Measurements from ENCODE around the gene FBXO21. TPM values are rescaled to one million over a fixed set of nuclear protein-coding genes. Genes with fewer than 3 reads are reported as not detected.

The FBXO21 gene
- total and polyA plus RNA-seq, 2 of the 4 experiments (the other 2 are of a cell fraction) = 43.6 to 56.6 TPM

DNA sequence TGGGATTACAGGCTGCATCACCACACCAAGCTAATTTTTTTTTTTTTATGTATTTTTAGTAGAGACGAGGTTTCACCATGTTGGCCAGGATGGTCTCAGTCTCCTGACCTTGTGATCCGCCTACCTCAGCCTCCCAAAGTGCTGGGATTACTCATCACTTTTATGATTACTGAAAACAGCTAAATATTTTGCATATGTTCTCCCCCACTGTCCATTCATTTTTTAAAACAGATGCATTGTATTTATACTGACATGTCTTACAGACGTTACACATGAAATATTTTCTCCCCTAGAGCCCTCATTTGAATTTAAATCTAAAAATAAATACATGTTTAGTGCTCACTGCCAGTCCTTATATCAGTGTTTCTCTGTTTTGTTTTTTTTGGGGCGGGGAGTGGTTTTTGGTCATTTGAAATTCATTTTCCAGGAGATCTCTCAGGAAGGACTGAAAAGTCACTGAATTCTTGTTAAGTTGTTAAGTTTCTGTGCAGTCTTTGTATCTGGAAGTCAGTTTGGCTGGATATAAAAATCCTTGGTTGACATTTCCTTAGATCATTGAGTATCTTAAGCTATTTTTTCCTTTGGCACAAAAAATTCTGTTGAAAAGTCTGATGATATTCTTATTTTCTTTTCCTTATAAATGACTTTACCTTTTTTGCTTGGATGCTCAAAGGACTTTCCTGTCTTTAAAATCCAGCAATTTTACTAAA, 9.4 kb downstream of the FBXO21 start:
- H2BK5ac ChIP-seq (ENCODE audit: low read depth, low read length, poor library complexity, severe bottlenecking) = no peak overlapping the region
- no peak for ATAC-seq (ENCODE audit: low read depth)
- ChIA-PET POLR2A (ENCODE audit: unreplicated experiment) (no interaction called here), CTCF (no interaction called here)
- H3K23ac ChIP-seq (ENCODE audit: low read depth, low read length) = no peak overlapping the region
- no peak for DNase-seq
- H3K27me3 ChIP-seq (ENCODE audit: control insufficient read depth, insufficient read depth, low read length) = no peaks in the 10 kb centered on the region
- no peak overlapping the region for H3K4me3 ChIP-seq (ENCODE audit: insufficient read depth, low read depth, low read length)
- H4K91ac ChIP-seq (ENCODE audit: insufficient read depth, low read depth, low read length) = no peak overlapping the region
- no peak overlapping the region for H2BK15ac ChIP-seq (ENCODE audit: low read depth, low read length)
- H3K9me1 ChIP-seq (ENCODE audit: insufficient read depth, low read length) = peaks cover 3% of the 10 kb centered on the region; the same call in 1 of the 2 replicates
- peaks cover 5% of the 10 kb centered on the region for H3K4me1 ChIP-seq (ENCODE audit: control insufficient read depth, insufficient read depth, low read length)
- no peak overlapping the region for H2BK20ac ChIP-seq (ENCODE audit: low read depth, low read length)
- H3K4me2 ChIP-seq (ENCODE audit: low read depth, low read length) = no peak overlapping the region
- no peak overlapping the region for H3K14ac ChIP-seq (replicated peaks; ENCODE audit: low read depth, low read length)
- intact Hi-C loops (cut with micrococcal nuclease) = no loop called here
- no peak overlapping the region for H2BK120ac ChIP-seq (ENCODE audit: low read depth, low read length)
- no peak overlapping the region for H3K4ac ChIP-seq (ENCODE audit: low read depth, low read length)
- H3K18ac ChIP-seq (ENCODE audit: low read depth, low read length) = no peak overlapping the region
- no peaks in the 10 kb centered on the region for H3K9me3 ChIP-seq (ENCODE audit: control insufficient read depth, insufficient read depth, low read length)
- H4K5ac ChIP-seq (ENCODE audit: low read depth, low read length) = no peak overlapping the region
- BruUV-seq (replicated peaks) = no TSS peak
- TF ChIP-seq POLR2A (IDR thresholded peaks at IDR 0.05; ENCODE audit: low read depth, low read length) = no peak
- no peak overlapping the region for H3K9ac ChIP-seq (ENCODE audit: low read depth, low read length)
- H3K27ac ChIP-seq (ENCODE audit: insufficient read depth, low read length) = no peak overlapping the region
- no peak overlapping the region for H4K8ac ChIP-seq (ENCODE audit: low read depth in 2 of 2, low read length in 2 of 2)
- H3K79me1 ChIP-seq (ENCODE audit: low read depth in 1 of 2, low read length in 2 of 2) = peaks cover 3 to 6% of the 10 kb centered on the region in 2 experiments; a peak in 2 of 4 replicates
- H2AK9ac ChIP-seq (replicated peaks; ENCODE audit: low read depth, low read length, poor library complexity) = no peak overlapping the region
- H3K56ac ChIP-seq (ENCODE audit: extremely low read depth, insufficient read depth, low read length) = no peak overlapping the region
- H4K20me1 ChIP-seq (ENCODE audit: insufficient read depth, low read length) = no peaks in the 10 kb centered on the region
- in situ Hi-C loops (cut with MboI; ENCODE audit: low sequenced_read_pairs) = no loop called here
- no CpG with 5 or more reads among the region's 4 CpGs for WGBS, 2 experiments (ENCODE audit: extremely low coverage in 2 of 2, insufficient read length in 1 of 2)
- dilution Hi-C loops (cut with HindIII; ENCODE audit: low sequenced_read_pairs, unreplicated experiment) = no loop called here
- H2AK5ac ChIP-seq (ENCODE audit: low read depth, low read length) = no peak overlapping the region
- peaks cover 26% of the 10 kb centered on the region for H3K36me3 ChIP-seq (ENCODE audit: control insufficient read depth, insufficient read depth, low read length)
- H2AFZ ChIP-seq (replicated peaks; ENCODE audit: low read length, poor library complexity) = no peak overlapping the region
